SK-N-SH (cell line): Measurements from ENCODE around the gene FCER1A. TPM values are rescaled to one million over a fixed set of nuclear protein-coding genes. Genes with fewer than 3 reads are reported as not detected.

ENCODE experiments used
- CTCF ChIA-PET: fragments of 300-600, 350-600 bp; formaldehyde crosslinking; extraction: SDS; loops from one replicate; lab custom pipeline; 2021; lab: Yijun Ruan, JAX
- POLR2A ChIA-PET: fragments of 350-600 bp; sonication (Branson Sonifier 250); formaldehyde crosslinking; extraction: SDS; loops from one replicate; lab custom pipeline; 2020; ENCODE audit warnings: antibody characterized with exemption, inconsistent platforms; lab: Yijun Ruan, JAX
- DNase-seq: peaks from one replicate; pipeline ENCODE4 v3.0.0; 2012
- H2AFZ ChIP-seq: fragments of 200-600 bp; sonication (generic); 2 replicates; pipeline ENCODE4 v1.8.1; 2016; ENCODE audit warnings: antibody characterized with exemption, mild to moderate bottlenecking, low read depth
- H3F3A ChIP-seq: fragments of 200-600 bp; sonication (generic); replicated peaks from 2 replicates; pipeline ENCODE3; 2016; ENCODE audit warnings: antibody characterized with exemption, mild to moderate bottlenecking; ENCODE audit not compliant: insufficient read depth
- H3K27ac ChIP-seq, 2 experiments: fragments of 200-500 bp in 1 of 2; fragments of 200-600 bp in 1 of 2; sonication (Bioruptor generic) in 1 of 2; sonication (generic), shearing (Covaris generic) in 1 of 2; 2 replicates each; pipeline versions ENCODE4 v1.5.1 to v1.6.1; 2014 to 2016; ENCODE audit warnings: low read depth in 2 of 2, inconsistent platforms in 1 of 2, low read length in 1 of 2, mild to moderate bottlenecking in 1 of 2, mixed read lengths in 1 of 2
- H3K27me3 ChIP-seq: fragments of 200-600 bp; sonication (generic), shearing (Covaris generic); 2 replicates; pipeline ENCODE4 v1.6.1; 2016; ENCODE audit warnings: mixed run types; ENCODE audit not compliant: insufficient read depth
- H3K36me3 ChIP-seq, 2 experiments: fragments of 200-500 bp in 1 of 2; fragments of 200-600 bp in 1 of 2; sonication (Bioruptor generic) in 1 of 2; sonication (generic) in 1 of 2; replicated peaks in 1 of 2; 2 replicates each; pipeline versions ENCODE3 to v1.5.1; 2014 to 2016; ENCODE audit warnings: low read length in 1 of 2, mild to moderate bottlenecking in 1 of 2; ENCODE audit not compliant: insufficient read depth in 2 of 2, control insufficient read depth in 1 of 2
- H3K4me1 ChIP-seq, 2 experiments: fragments of 200-500 bp in 1 of 2; fragments of 200-600 bp in 1 of 2; sonication (Bioruptor generic) in 1 of 2; sonication (generic), shearing (Covaris generic) in 1 of 2; 2 replicates each; pipeline versions ENCODE4 v1.5.1 to v1.6.1; 2014 to 2016; ENCODE audit warnings: low read depth in 1 of 2, low read length in 1 of 2, mixed run types in 1 of 2; ENCODE audit not compliant: insufficient read depth in 2 of 2, control insufficient read depth in 1 of 2
- H3K4me2 ChIP-seq: fragments of 200-600 bp; sonication (generic), shearing (Covaris generic); 2 replicates; pipeline ENCODE4 v1.6.1; 2017; ENCODE audit warnings: mixed run types
- H3K4me3 ChIP-seq, 2 experiments: fragments of 200-500 bp in 1 of 2; fragments of 200-600 bp in 1 of 2; sonication (Bioruptor generic) in 1 of 2; sonication (generic), shearing (Covaris generic) in 1 of 2; 2 replicates each; pipeline versions ENCODE4 v1.5.1 to v1.8.1; 2014 to 2016; ENCODE audit warnings: low read depth in 2 of 2, inconsistent platforms in 1 of 2, low read length in 1 of 2, mild to moderate bottlenecking in 1 of 2, mixed read lengths in 1 of 2, moderate library complexity in 1 of 2
- H3K79me2 ChIP-seq: fragments of 200-600 bp; sonication (generic); 2 replicates; pipeline ENCODE4 v1.8.1; 2017; ENCODE audit warnings: mild to moderate bottlenecking; ENCODE audit not compliant: insufficient read depth
- H3K9ac ChIP-seq: fragments of 200-600 bp; sonication (generic); 2 replicates; pipeline ENCODE4 v1.6.1; 2017; ENCODE audit warnings: mixed run types
- H3K9me2 ChIP-seq: fragments of 200-600 bp; sonication (generic); 2 replicates; pipeline ENCODE4 v1.6.1; 2017; ENCODE audit warnings: mixed run types
- H3K9me3 ChIP-seq: fragments of 200-600 bp; sonication (generic); 2 replicates; pipeline ENCODE4 v1.6.1; 2017; ENCODE audit warnings: mixed run types, mild to moderate bottlenecking, moderate library complexity
- H4K20me1 ChIP-seq: fragments of 200-600 bp; sonication (generic); 2 replicates; pipeline ENCODE4 v1.6.1; 2017; ENCODE audit warnings: mild to moderate bottlenecking, mixed run types; ENCODE audit not compliant: insufficient read depth
- CHD2 ChIP-seq: fragments of 150-350 bp; IDR thresholded peaks from 2 replicates; pipeline ENCODE4 v1.6.1; 2018; ENCODE audit warnings: low read length; ENCODE audit not compliant: partially characterized antibody
- CTCF ChIP-seq: fragments of 200-600 bp; sonication (generic); IDR thresholded peaks from 2 replicates; pipeline ENCODE4 v1.6.1; 2017; ENCODE audit warnings: antibody characterized with exemption, mild to moderate bottlenecking, moderate library complexity
- EP300 ChIP-seq, 2 experiments: IDR thresholded peaks; 2 replicates each; pipeline versions ENCODE4 v1.4.0 to v1.6.1; 2012; ENCODE audit warnings: borderline replicate concordance in 1 of 2, low read depth in 1 of 2, low read length in 1 of 2
- EZH2phosphoT487 ChIP-seq: fragments of 200-600 bp; sonication (generic); IDR thresholded peaks from 2 replicates; pipeline ENCODE4 v1.6.1; 2017; ENCODE audit warnings: low read depth, mixed run types, mild to moderate bottlenecking, antibody characterized with exemption, moderate library complexity, borderline replicate concordance
- FOXJ3 ChIP-seq: sonication (generic); formaldehyde crosslinking; IDR thresholded peaks from 2 replicates; pipeline ENCODE4 v1.5.1; 2020; ENCODE audit warnings: mild to moderate bottlenecking, missing genetic modification reagents
- GABPA ChIP-seq: IDR thresholded peaks from 2 replicates; pipeline ENCODE4 v1.4.0; 2012; ENCODE audit warnings: low read depth, mild to moderate bottlenecking
- JUND ChIP-seq: IDR thresholded peaks from 2 replicates; pipeline ENCODE4 v1.4.0; 2012
- MEF2A ChIP-seq: IDR thresholded peaks from 2 replicates; pipeline ENCODE4 v1.4.0; 2012; ENCODE audit warnings: low read depth, borderline replicate concordance
- NFIC ChIP-seq: IDR thresholded peaks from 2 replicates; pipeline ENCODE4 v1.4.0; 2012; ENCODE audit warnings: borderline replicate concordance
- PBX3 ChIP-seq: IDR thresholded peaks from 2 replicates; pipeline ENCODE4; 2012
- RAD21 ChIP-seq: IDR thresholded peaks from 2 replicates; pipeline ENCODE4 v1.6.1; 2012; ENCODE audit warnings: mild to moderate bottlenecking, low read length
- RXRA ChIP-seq: IDR thresholded peaks from 2 replicates; pipeline ENCODE4 v1.4.0; 2012; ENCODE audit warnings: low read depth, mild to moderate bottlenecking, borderline replicate concordance
- TCF12 ChIP-seq: IDR thresholded peaks from 2 replicates; pipeline ENCODE4 v1.4.0; 2012
- TEAD4 ChIP-seq: IDR thresholded peaks from 2 replicates; pipeline ENCODE4 v1.4.0; 2012; ENCODE audit warnings: mild to moderate bottlenecking, borderline replicate concordance; ENCODE audit not compliant: insufficient read depth
- YY1 ChIP-seq: IDR thresholded peaks from 2 replicates; pipeline ENCODE4 v1.4.0; 2012; ENCODE audit warnings: low read depth, mild to moderate bottlenecking
- ZBTB33 ChIP-seq: IDR thresholded peaks from 2 replicates; pipeline ENCODE4 v1.4.0; 2012; ENCODE audit warnings: low read depth, borderline replicate concordance
- WGBS: methylation state at CpG from one replicate; pipeline ENCODE4 v1.1.6; 2017; ENCODE audit warnings: low lambda C conversion rate; 5-methylcytosine and 5-hydroxymethylcytosine counted together
- polyA plus RNA-seq, 3 experiments: library from polyadenylated mRNA; depleted of rRNA; stranded (reverse); fragments of >200 nt; gene quantifications; 2 replicates each; pipeline ENCODE4 v1.2.3, GENCODE V29; 2012

Gene FCER1A
- polyA plus RNA-seq, 1 of the 3 experiments (the other 2 are of a cell fraction) = not detected

- TF ChIP-seq MEF2A = no peak
- TF ChIP-seq, all 33 proteins: peak for 0
Observed at GRCh38 chr1:159266832-159267231, 35.3 kb upstream of the FCER1A start (continued).

GRCh38 chr1:159274631-159275030 lies 27.5 kb upstream of the FCER1A start:
- 25% methylated on average over 2 of the region's 2 CpGs for WGBS
- no peaks in the 10 kb centered on the region for H3F3A ChIP-seq
- H3K4me1 ChIP-seq = no peaks in the 10 kb centered on the region
- no peak overlapping the region for H3K4me3 ChIP-seq
- no peaks in the 10 kb centered on the region for H3K36me3 ChIP-seq
- no peaks in the 10 kb centered on the region for H3K27me3 ChIP-seq
- no peak overlapping the region for H3K9ac ChIP-seq
- H2AFZ ChIP-seq = no peak overlapping the region
- H4K20me1 ChIP-seq = no peaks in the 10 kb centered on the region
- H3K4me2 ChIP-seq = no peak overlapping the region
- no peak overlapping the region for H3K27ac ChIP-seq
- TF ChIP-seq PBX3 (no peak), EZH2phosphoT487 (no peak), GABPA (no peak), FOXJ3 (CRISPR knock-in tag) (no peak), TCF12 (no peak), YY1 (no peak), CTCF (no peak), NFIC (no peak), TEAD4 (no peak), RXRA (no peak), EP300 (IDR thresholded peaks at IDR 0.05; ENCODE audit: borderline replicate concordance in 1 of 2, low read depth in 1 of 2, low read length in 1 of 2) (no peak)
- H3K9me3 ChIP-seq = no peaks in the 10 kb centered on the region
- no peaks in the 10 kb centered on the region for H3K79me2 ChIP-seq
- no peaks in the 10 kb centered on the region for H3K9me2 ChIP-seq
- POLR2A ChIA-PET = no interaction called here
- no peak for DNase-seq
- CTCF ChIA-PET = no interaction called here

GRCh38 chr1:159275891-159276290 lies 26.2 kb upstream of the FCER1A start:
- CTCF ChIA-PET = no interaction called here

More at GRCh38 chr1:159275891-159276290, 26.2 kb upstream of the FCER1A start:
- no peak for DNase-seq
- POLR2A ChIA-PET = no interaction called here
- no peak for TF ChIP-seq RAD21
- no peak for TF ChIP-seq JUND
- TF ChIP-seq PBX3 = no peak
- TF ChIP-seq ZBTB33 = no peak
- no peak for TF ChIP-seq CHD2
- TF ChIP-seq, all 33 proteins: peak for 0
- Histone ChIP-seq H3K27me3 (no peaks in the 10 kb centered on the region), H3K9me3 (no peaks in the 10 kb centered on the region), H3K36me3 (no peaks in the 10 kb centered on the region), H3K9me2 (no peaks in the 10 kb centered on the region), H4K20me1 (no peaks in the 10 kb centered on the region), H3K4me1 (no peaks in the 10 kb centered on the region), H3F3A (no peaks in the 10 kb centered on the region), H3K4me2 (no peak overlapping the region), H2AFZ (no peak overlapping the region), H3K27ac (no peak overlapping the region), H3K79me2 (no peaks in the 10 kb centered on the region), H3K4me3 (no peak overlapping the region), H3K9ac (no peak overlapping the region)
